ENCODE data around the gene L3MBTL4.

GRCh38 chr18:5914016-5914415 is 500.7 kb downstream of the L3MBTL4 start:
- TF ChIP-seq ZFP30 (CRISPR knock-in tag; IDR thresholded peaks at IDR 0.05) = no peak
- TF ChIP-seq BACH2 (CRISPR knock-in tag; IDR thresholded peaks at IDR 0.05; ENCODE audit: borderline replicate concordance) = no peak
